ENCODE data around the gene ZIC2.

- TF ChIP-seq, protein P1, sequence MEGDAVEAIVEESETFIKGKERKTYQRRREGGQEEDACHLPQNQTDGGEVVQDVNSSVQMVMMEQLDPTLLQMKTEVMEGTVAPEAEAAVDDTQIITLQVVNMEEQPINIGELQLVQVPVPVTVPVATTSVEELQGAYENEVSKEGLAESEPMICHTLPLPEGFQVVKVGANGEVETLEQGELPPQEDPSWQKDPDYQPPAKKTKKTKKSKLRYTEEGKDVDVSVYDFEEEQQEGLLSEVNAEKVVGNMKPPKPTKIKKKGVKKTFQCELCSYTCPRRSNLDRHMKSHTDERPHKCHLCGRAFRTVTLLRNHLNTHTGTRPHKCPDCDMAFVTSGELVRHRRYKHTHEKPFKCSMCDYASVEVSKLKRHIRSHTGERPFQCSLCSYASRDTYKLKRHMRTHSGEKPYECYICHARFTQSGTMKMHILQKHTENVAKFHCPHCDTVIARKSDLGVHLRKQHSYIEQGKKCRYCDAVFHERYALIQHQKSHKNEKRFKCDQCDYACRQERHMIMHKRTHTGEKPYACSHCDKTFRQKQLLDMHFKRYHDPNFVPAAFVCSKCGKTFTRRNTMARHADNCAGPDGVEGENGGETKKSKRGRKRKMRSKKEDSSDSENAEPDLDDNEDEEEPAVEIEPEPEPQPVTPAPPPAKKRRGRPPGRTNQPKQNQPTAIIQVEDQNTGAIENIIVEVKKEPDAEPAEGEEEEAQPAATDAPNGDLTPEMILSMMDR (IDR thresholded peaks at IDR 0.05; ENCODE audit: insufficient read depth, low read length): no peak
- TF ChIP-seq POLR2AphosphoS5 (IDR thresholded peaks at IDR 0.05; ENCODE audit: low read depth) (no peak), GABPA (IDR thresholded peaks at IDR 0.05; ENCODE audit: low read depth) (no peak)
- TF ChIP-seq, protein P2, sequence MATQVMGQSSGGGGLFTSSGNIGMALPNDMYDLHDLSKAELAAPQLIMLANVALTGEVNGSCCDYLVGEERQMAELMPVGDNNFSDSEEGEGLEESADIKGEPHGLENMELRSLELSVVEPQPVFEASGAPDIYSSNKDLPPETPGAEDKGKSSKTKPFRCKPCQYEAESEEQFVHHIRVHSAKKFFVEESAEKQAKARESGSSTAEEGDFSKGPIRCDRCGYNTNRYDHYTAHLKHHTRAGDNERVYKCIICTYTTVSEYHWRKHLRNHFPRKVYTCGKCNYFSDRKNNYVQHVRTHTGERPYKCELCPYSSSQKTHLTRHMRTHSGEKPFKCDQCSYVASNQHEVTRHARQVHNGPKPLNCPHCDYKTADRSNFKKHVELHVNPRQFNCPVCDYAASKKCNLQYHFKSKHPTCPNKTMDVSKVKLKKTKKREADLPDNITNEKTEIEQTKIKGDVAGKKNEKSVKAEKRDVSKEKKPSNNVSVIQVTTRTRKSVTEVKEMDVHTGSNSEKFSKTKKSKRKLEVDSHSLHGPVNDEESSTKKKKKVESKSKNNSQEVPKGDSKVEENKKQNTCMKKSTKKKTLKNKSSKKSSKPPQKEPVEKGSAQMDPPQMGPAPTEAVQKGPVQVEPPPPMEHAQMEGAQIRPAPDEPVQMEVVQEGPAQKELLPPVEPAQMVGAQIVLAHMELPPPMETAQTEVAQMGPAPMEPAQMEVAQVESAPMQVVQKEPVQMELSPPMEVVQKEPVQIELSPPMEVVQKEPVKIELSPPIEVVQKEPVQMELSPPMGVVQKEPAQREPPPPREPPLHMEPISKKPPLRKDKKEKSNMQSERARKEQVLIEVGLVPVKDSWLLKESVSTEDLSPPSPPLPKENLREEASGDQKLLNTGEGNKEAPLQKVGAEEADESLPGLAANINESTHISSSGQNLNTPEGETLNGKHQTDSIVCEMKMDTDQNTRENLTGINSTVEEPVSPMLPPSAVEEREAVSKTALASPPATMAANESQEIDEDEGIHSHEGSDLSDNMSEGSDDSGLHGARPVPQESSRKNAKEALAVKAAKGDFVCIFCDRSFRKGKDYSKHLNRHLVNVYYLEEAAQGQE (IDR thresholded peaks at IDR 0.05; ENCODE audit: insufficient replicate concordance, low read depth): no peak
Observed at GRCh38 chr13:99955747-99956472, 25.7 kb upstream of the ZIC2 start.

Data from HL-60 (cell line).